Measurements from ENCODE around the gene SORCS2. TPM values are rescaled to one million over a fixed set of nuclear protein-coding genes. Genes with fewer than 3 reads are reported as not detected.

The SORCS2 gene
- polyA plus RNA-seq, 1 of the 3 experiments (the other 2 are of a cell fraction), result 1.6 TPM

DNA sequence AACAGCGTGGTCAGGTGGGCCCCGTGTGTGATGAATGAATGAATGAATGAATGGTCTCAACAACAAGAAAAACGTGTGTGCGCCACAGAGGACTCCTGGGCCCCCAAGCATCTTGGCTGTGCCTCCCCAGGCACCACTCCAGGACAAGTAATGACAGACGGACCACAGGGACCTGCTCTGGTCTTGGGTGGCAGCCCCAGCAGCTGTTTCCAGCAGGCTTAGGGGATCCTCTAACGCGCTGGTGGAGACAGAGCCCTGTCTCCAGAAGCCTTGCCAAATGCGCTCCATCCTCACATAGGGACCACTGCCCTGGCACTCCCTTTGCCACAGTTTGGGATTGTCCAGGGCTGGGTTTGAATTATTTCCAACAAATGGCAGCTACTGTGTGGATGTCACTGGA lies 203.3 kb downstream of the SORCS2 start:
- no peak overlapping the region for H2AFZ ChIP-seq (ENCODE audit: low read depth)
- CTCF ChIA-PET, result interaction anchor here (1.4 to 1.7 kb wide), 2 partner anchors 25 to 325 kb away, joined by 4 to 5 read pairs; no protein-coding TSS in a partner anchor
- H3K9ac ChIP-seq, result no peak overlapping the region
- peak; percentile 10 for DNase-seq
- H3K4me1 ChIP-seq (ENCODE audit: control insufficient read depth in 1 of 2, insufficient read depth in 2 of 2, low read depth in 1 of 2, low read length in 1 of 2), result peaks cover 0 to 14% of the 10 kb centered on the region in 2 experiments; a peak in 2 of 4 replicates
- WGBS (ENCODE audit: low lambda C conversion rate), result 75% methylated on average over 5 of the region's 8 CpGs
- no peaks in the 10 kb centered on the region for H4K20me1 ChIP-seq (ENCODE audit: insufficient read depth)
- no peaks in the 10 kb centered on the region for H3K79me2 ChIP-seq (ENCODE audit: insufficient read depth)
- peaks cover 12% of the 10 kb centered on the region; the same call in 1 of the 2 replicates for H3K27me3 ChIP-seq (ENCODE audit: insufficient read depth)
- no peaks in the 10 kb centered on the region for H3F3A ChIP-seq (replicated peaks; ENCODE audit: insufficient read depth)
- TF ChIP-seq RFX5 (IDR thresholded peaks at IDR 0.05; ENCODE audit: low read length) (no peak), USF1 (IDR thresholded peaks at IDR 0.05; ENCODE audit: borderline replicate concordance, low read depth) (no peak), FOXJ3 (CRISPR knock-in tag; IDR thresholded peaks at IDR 0.05) (no peak), USF2 (IDR thresholded peaks at IDR 0.05; ENCODE audit: borderline replicate concordance, low read depth, low read length) (no peak), SIN3A (IDR thresholded peaks at IDR 0.05; ENCODE audit: borderline replicate concordance, low read depth, low read length) (no peak), JUND (IDR thresholded peaks at IDR 0.05) (no peak), GATA2 (CRISPR knock-in tag; IDR thresholded peaks at IDR 0.05) (no peak), EZH2phosphoT487 (IDR thresholded peaks at IDR 0.05; ENCODE audit: borderline replicate concordance, low read depth) (no peak), NRF1 (IDR thresholded peaks at IDR 0.05; ENCODE audit: low read depth, low read length) (no peak), RXRA (IDR thresholded peaks at IDR 0.05; ENCODE audit: borderline replicate concordance, low read depth) (no peak), GABPA (IDR thresholded peaks at IDR 0.05; ENCODE audit: low read depth) (no peak), TCF12 (IDR thresholded peaks at IDR 0.05) (no peak), MEF2A (IDR thresholded peaks at IDR 0.05; ENCODE audit: borderline replicate concordance, low read depth) (no peak)
- TF ChIP-seq, protein P1, sequence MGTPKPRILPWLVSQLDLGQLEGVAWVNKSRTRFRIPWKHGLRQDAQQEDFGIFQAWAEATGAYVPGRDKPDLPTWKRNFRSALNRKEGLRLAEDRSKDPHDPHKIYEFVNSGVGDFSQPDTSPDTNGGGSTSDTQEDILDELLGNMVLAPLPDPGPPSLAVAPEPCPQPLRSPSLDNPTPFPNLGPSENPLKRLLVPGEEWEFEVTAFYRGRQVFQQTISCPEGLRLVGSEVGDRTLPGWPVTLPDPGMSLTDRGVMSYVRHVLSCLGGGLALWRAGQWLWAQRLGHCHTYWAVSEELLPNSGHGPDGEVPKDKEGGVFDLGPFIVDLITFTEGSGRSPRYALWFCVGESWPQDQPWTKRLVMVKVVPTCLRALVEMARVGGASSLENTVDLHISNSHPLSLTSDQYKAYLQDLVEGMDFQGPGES (IDR thresholded peaks at IDR 0.05; ENCODE audit: low read depth, low read length), result no peak
- TF ChIP-seq, protein P2, sequence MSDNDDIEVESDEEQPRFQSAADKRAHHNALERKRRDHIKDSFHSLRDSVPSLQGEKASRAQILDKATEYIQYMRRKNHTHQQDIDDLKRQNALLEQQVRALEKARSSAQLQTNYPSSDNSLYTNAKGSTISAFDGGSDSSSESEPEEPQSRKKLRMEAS (IDR thresholded peaks at IDR 0.05; ENCODE audit: low read depth), result no peak
- no peak overlapping the region for H3K4me3 ChIP-seq (ENCODE audit: low read depth in 2 of 2, low read length in 1 of 2)
- POLR2A ChIA-PET, result interaction anchor here (0.5 kb wide), 1 partner anchor 19 kb away, joined by 3 read pairs; no protein-coding TSS in a partner anchor
- H3K9me2 ChIP-seq, result no peaks in the 10 kb centered on the region
- no peaks in the 10 kb centered on the region for H3K36me3 ChIP-seq (replicated peaks in 1 of 2; ENCODE audit: control insufficient read depth in 1 of 2, insufficient read depth in 2 of 2, low read length in 1 of 2)
- no peaks in the 10 kb centered on the region for H3K9me3 ChIP-seq
- no peak overlapping the region for H3K27ac ChIP-seq (ENCODE audit: low read depth in 2 of 2, low read length in 1 of 2)
- H3K4me2 ChIP-seq, result no peak overlapping the region

Data from SK-N-SH (cell line).